GM21717 (cell line): Measurements from ENCODE around the gene ATXN3.
A peak's percentile ranks its signal among the peaks of the same experiment; 100 is the strongest.

ENCODE experiments used
- ATAC-seq: cut with Tn5 transposase; IDR thresholded peaks from one replicate; pipeline ENCODE4 v1.9.1; 2021; ENCODE audit warnings: mild to moderate bottlenecking, moderate library complexity; ENCODE audit not compliant: unreplicated experiment

ATXN3 gene

GRCh38 chr14:92106143-92106926, at the start of gene ATXN3:
Gene ATXN3, minus strand, starts transcription at chr14:92106582. Its CDS starts 30 bp downstream, at chr14:92106552.
- peak; percentile 77 for ATAC-seq

- no peak for ATAC-seq
Observed at GRCh38 chr14:92154283-92154942, 48.0 kb upstream of the ATXN3 start.

GRCh38 chr14:92153581-92153980, 47.2 kb upstream of the ATXN3 start:
- no peak for ATAC-seq

GRCh38 chr14:92144708-92145107, 38.3 kb upstream of the ATXN3 start:
- ATAC-seq, result no peak

GRCh38 chr14:92143962-92144361, 37.6 kb upstream of the ATXN3 start:
- ATAC-seq, result no peak

GRCh38 chr14:92143309-92143708, 36.9 kb upstream of the ATXN3 start:
- no peak for ATAC-seq

GRCh38 chr14:92135269-92135668, 28.9 kb upstream of the ATXN3 start:
- no peak for ATAC-seq

- no peak for ATAC-seq
Observed at GRCh38 chr14:92134456-92134855, 28.1 kb upstream of the ATXN3 start.

GRCh38 chr14:92122761-92123160, 16.4 kb upstream of the ATXN3 start:
- ATAC-seq, result no peak

GRCh38 chr14:92122351-92122677, 15.9 kb upstream of the ATXN3 start:
- no peak for ATAC-seq

GRCh38 chr14:92121670-92122350, 15.4 kb upstream of the ATXN3 start, which contains the start of the genes CPSF2 and NDUFB1:
Gene CPSF2, plus strand, starts transcription at chr14:92121969. Its CDS starts 9,016 bp downstream, at chr14:92130985.
Gene NDUFB1, minus strand, starts transcription at chr14:92121706. Its CDS starts 4,069 bp downstream, at chr14:92117637.
- peak; percentile 84 for ATAC-seq

GRCh38 chr14:92121207-92121669, 14.9 kb upstream of the ATXN3 start:
- ATAC-seq, result peak; percentile 32

- no peak for ATAC-seq
Observed at GRCh38 chr14:92109490-92109889, 3.1 kb upstream of the ATXN3 start.

- ATAC-seq, result no peak
Observed at GRCh38 chr14:92108345-92109254, 2.2 kb upstream of the ATXN3 start.

- ATAC-seq, result peak; percentile 15
Observed at GRCh38 chr14:92105893-92106142, 564 bp downstream of the ATXN3 start.

GRCh38 chr14:92105073-92105892, 1.1 kb downstream of the ATXN3 start:
- ATAC-seq, result no peak

- ATAC-seq, result no peak
Observed at GRCh38 chr14:92103363-92103989, 2.9 kb downstream of the ATXN3 start.

- no peak for ATAC-seq
Observed at GRCh38 chr14:92099802-92100201, 6.6 kb downstream of the ATXN3 start.

GRCh38 chr14:92093320-92093719, 13.1 kb downstream of the ATXN3 start:
- no peak for ATAC-seq

GRCh38 chr14:92088494-92088893, 17.9 kb downstream of the ATXN3 start:
- ATAC-seq, result no peak
